ENCODE measurements around the gene KRTAP23-1.

KRTAP23-1 gene

GRCh38 chr21:30320215-30320614 lies 28.2 kb downstream of the KRTAP23-1 start, which contains the start of gene KRTAP26-1:
TSS of gene KRTAP26-1 (minus strand) at chr21:30320315. CDS start at chr21:30320035, 280 bp downstream.
- Histone ChIP-seq H3K27ac (ENCODE audit: low read depth, low read length, poor library complexity, severe bottlenecking) (no peak within 1 kb of the TSS), H3K9me2 (ENCODE audit: low read depth, low read length) (no peaks in the 10 kb centered on the region), H3K79me2 (ENCODE audit: insufficient read depth, low read length) (no peaks in the 10 kb centered on the region), H4K20me1 (ENCODE audit: insufficient read depth, low read length) (no peaks in the 10 kb centered on the region), H3K9me3 (ENCODE audit: low read length) (no peaks in the 10 kb centered on the region), H2AFZ (ENCODE audit: low read length) (no peak within 1 kb of the TSS), H3F3A (ENCODE audit: insufficient read depth, low read length) (no peaks in the 10 kb centered on the region), H3K4me3 (ENCODE audit: low read depth, low read length, poor library complexity, severe bottlenecking) (no peak within 1 kb of the TSS), H3K4me2 (ENCODE audit: low read length) (no peak within 1 kb of the TSS), H3K9ac (ENCODE audit: low read length) (no peak within 1 kb of the TSS), H3K4me1 (ENCODE audit: insufficient read depth, low read length, severe bottlenecking) (no peaks in the 10 kb centered on the region), H3K27me3 (ENCODE audit: insufficient read depth, low read length) (no peaks in the 10 kb centered on the region), H3K36me3 (ENCODE audit: insufficient read depth, low read length) (no peaks in the 10 kb centered on the region)
- TF ChIP-seq, protein P1, sequence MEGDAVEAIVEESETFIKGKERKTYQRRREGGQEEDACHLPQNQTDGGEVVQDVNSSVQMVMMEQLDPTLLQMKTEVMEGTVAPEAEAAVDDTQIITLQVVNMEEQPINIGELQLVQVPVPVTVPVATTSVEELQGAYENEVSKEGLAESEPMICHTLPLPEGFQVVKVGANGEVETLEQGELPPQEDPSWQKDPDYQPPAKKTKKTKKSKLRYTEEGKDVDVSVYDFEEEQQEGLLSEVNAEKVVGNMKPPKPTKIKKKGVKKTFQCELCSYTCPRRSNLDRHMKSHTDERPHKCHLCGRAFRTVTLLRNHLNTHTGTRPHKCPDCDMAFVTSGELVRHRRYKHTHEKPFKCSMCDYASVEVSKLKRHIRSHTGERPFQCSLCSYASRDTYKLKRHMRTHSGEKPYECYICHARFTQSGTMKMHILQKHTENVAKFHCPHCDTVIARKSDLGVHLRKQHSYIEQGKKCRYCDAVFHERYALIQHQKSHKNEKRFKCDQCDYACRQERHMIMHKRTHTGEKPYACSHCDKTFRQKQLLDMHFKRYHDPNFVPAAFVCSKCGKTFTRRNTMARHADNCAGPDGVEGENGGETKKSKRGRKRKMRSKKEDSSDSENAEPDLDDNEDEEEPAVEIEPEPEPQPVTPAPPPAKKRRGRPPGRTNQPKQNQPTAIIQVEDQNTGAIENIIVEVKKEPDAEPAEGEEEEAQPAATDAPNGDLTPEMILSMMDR (IDR thresholded peaks at IDR 0.05; ENCODE audit: low read length) = no peak
- TF ChIP-seq EZH2 (IDR thresholded peaks at IDR 0.05; ENCODE audit: borderline replicate concordance, low read length) = no peak

DNA sequence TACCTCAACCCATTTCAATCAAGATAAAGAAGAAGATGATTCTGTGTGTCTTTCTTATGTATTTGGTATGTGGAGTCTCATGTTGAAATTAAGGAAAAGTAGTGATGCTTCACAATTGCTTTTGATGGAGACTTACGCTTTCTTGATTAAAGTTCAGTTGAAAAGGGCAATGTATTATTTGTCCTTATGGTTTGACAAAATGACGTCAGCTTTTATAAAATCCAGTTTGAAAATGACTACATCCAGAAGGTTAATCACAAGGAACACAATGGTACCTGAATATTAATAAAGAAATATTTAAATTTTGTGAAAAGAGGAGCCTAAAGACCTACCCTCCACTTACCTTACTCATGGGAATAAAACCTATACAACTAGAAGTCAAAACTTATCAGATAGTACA lies 32.7 kb downstream of the KRTAP23-1 start:
- Histone ChIP-seq H3K9me3 (ENCODE audit: low read length) (no peaks in the 10 kb centered on the region), H2AFZ (ENCODE audit: low read length) (no peak overlapping the region), H3F3A (ENCODE audit: insufficient read depth, low read length) (no peaks in the 10 kb centered on the region), H3K36me3 (ENCODE audit: insufficient read depth, low read length) (no peaks in the 10 kb centered on the region), H3K27ac (ENCODE audit: low read depth, low read length, poor library complexity, severe bottlenecking) (no peak overlapping the region), H3K9me2 (ENCODE audit: low read depth, low read length) (no peaks in the 10 kb centered on the region), H3K79me2 (ENCODE audit: insufficient read depth, low read length) (no peaks in the 10 kb centered on the region), H3K4me1 (ENCODE audit: insufficient read depth, low read length, severe bottlenecking) (no peaks in the 10 kb centered on the region), H3K4me2 (ENCODE audit: low read length) (no peak overlapping the region), H3K9ac (ENCODE audit: low read length) (no peak overlapping the region), H4K20me1 (ENCODE audit: insufficient read depth, low read length) (no peaks in the 10 kb centered on the region), H3K4me3 (ENCODE audit: low read depth, low read length, poor library complexity, severe bottlenecking) (no peak overlapping the region), H3K27me3 (ENCODE audit: insufficient read depth, low read length) (no peaks in the 10 kb centered on the region)
- TF ChIP-seq EZH2 (IDR thresholded peaks at IDR 0.05; ENCODE audit: borderline replicate concordance, low read length) = no peak
- TF ChIP-seq, protein P1 (IDR thresholded peaks at IDR 0.05; ENCODE audit: low read length) = no peak

DNA sequence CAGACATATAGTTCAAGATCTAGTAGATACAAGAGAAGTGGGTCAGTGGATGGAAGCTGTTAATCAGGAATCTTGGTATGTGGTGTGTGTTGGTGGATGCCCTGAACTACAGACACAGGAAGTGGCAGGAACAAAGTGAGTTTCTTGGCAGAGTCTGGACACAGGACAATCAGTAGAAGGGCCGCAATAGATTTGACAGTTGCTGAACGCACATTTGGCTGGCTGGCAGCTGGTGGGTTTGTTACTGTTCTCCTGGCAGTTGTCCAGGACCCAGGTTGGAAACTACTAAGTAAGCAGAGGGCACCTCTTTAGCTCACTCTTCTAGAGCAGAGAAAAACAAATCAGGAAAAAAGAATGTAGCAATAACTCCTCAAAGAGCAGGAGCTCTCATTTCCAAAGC lies 41.5 kb downstream of the KRTAP23-1 start:
- H3K79me2 ChIP-seq (ENCODE audit: insufficient read depth, low read length) = no peaks in the 10 kb centered on the region

More for the DNA sequence above, 41.5 kb downstream of the KRTAP23-1 start:
- no peak overlapping the region for H3K9ac ChIP-seq (ENCODE audit: low read length)
- no peaks in the 10 kb centered on the region for H3K9me2 ChIP-seq (ENCODE audit: low read depth, low read length)
- H4K20me1 ChIP-seq (ENCODE audit: insufficient read depth, low read length) = no peaks in the 10 kb centered on the region
- no peak overlapping the region for H3K4me3 ChIP-seq (ENCODE audit: low read depth, low read length, poor library complexity, severe bottlenecking)
- H3K4me2 ChIP-seq (ENCODE audit: low read length) = no peak overlapping the region
- H3K36me3 ChIP-seq (ENCODE audit: insufficient read depth, low read length) = no peaks in the 10 kb centered on the region
- H3K27ac ChIP-seq (ENCODE audit: low read depth, low read length, poor library complexity, severe bottlenecking) = no peak overlapping the region
- no peaks in the 10 kb centered on the region for H3K9me3 ChIP-seq (ENCODE audit: low read length)
- H3K4me1 ChIP-seq (ENCODE audit: insufficient read depth, low read length, severe bottlenecking) = no peaks in the 10 kb centered on the region
- H3F3A ChIP-seq (ENCODE audit: insufficient read depth, low read length) = no peaks in the 10 kb centered on the region
- TF ChIP-seq, protein P1 (IDR thresholded peaks at IDR 0.05; ENCODE audit: low read length) = no peak
- no peak for TF ChIP-seq EZH2 (IDR thresholded peaks at IDR 0.05; ENCODE audit: borderline replicate concordance, low read length)
- no peaks in the 10 kb centered on the region for H3K27me3 ChIP-seq (ENCODE audit: insufficient read depth, low read length)
- no peak overlapping the region for H2AFZ ChIP-seq (ENCODE audit: low read length)

All from OCI-LY1 (cell line).